Endothelial cell (in vitro differentiated cells): ENCODE data around the gene FIBP. TPM values are rescaled to one million over a fixed set of nuclear protein-coding genes. Genes with fewer than 3 reads are reported as not detected.

Source experiments
- DNase-seq: peaks from one replicate; pipeline ENCODE4 v3.0.0; 2021; ENCODE audit warnings: low spot score
- H3K27ac Mint-ChIP-seq: one replicate; pipeline ENCODE4 v1.8.0; 2021; ENCODE audit warnings: mixed read lengths, inconsistent platforms; ENCODE audit not compliant: unreplicated experiment
- H3K27me3 Mint-ChIP-seq: one replicate; pipeline ENCODE4 v1.8.0; 2021; ENCODE audit warnings: mild to moderate bottlenecking, moderate library complexity, mixed read lengths, inconsistent platforms; ENCODE audit not compliant: unreplicated experiment
- H3K36me3 Mint-ChIP-seq: one replicate; pipeline ENCODE4 v1.8.0; 2021; ENCODE audit warnings: mild to moderate bottlenecking, low read depth, mixed read lengths, inconsistent platforms; ENCODE audit not compliant: unreplicated experiment
- H3K4me1 Mint-ChIP-seq: one replicate; pipeline ENCODE4 v1.8.0; 2021; ENCODE audit warnings: mild to moderate bottlenecking, mixed read lengths, inconsistent platforms; ENCODE audit not compliant: unreplicated experiment
- H3K4me3 Mint-ChIP-seq: one replicate; pipeline ENCODE4 v1.8.0; 2021; ENCODE audit warnings: mild to moderate bottlenecking, mixed read lengths, inconsistent platforms; ENCODE audit not compliant: unreplicated experiment
- H3K9me3 Mint-ChIP-seq: one replicate; pipeline ENCODE4 v1.8.0; 2021; ENCODE audit warnings: mixed read lengths, inconsistent platforms; ENCODE audit not compliant: unreplicated experiment
- total RNA-seq: library from RNA; stranded (reverse); fragmentation: NEBNext Ultra II Directional; extraction: Animal tissue kit (Norgen Biotek cat#: 25700); gene quantifications from one replicate; pipeline ENCODE4 v1.2.1, GENCODE V29; 2021; ENCODE audit not compliant: unreplicated experiment
- TF ChIP-seq, protein P1 (sequence below): fragments of 200-600 bp; sonication (generic); IDR thresholded peaks from one replicate; pipeline ENCODE4 v1.5.0; 2021; ENCODE audit warnings: antibody characterized with exemption; ENCODE audit not compliant: unreplicated experiment

FIBP gene
- total RNA-seq, 1 donor from 2014 or later, result 75.6 TPM

DNA sequence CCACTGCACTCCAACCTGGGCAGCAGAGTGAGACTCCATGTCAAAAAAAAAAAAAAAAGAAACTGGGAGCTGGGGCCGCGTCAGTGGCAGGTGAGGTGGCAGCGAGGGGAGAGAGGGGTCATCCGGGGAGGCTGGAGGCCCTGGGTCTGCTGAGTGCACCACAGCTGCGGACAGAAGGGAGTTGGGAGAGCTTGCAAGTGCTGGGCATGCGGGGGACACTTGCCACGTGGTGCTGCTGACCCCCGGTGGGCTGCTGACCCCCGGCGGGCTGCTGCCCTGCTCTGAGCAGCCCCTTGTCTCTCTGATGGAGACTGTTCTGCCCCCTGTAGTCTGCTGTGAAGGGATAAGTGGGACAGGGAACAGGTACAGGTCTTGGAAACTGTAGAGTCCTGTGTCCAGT, 33.6 kb upstream of the FIBP start:
- no peak for DNase-seq
- Mint-ChIP-seq H3K27ac (no peak overlapping the region), H3K4me3 (peak overlapping the region; percentile 79), H3K4me1 (peaks cover under 1% of the 10 kb centered on the region), H3K9me3 (no peaks in the 10 kb centered on the region), H3K27me3 (peaks cover 8% of the 10 kb centered on the region), H3K36me3 (peaks cover 8% of the 10 kb centered on the region)
- TF ChIP-seq, protein P1, sequence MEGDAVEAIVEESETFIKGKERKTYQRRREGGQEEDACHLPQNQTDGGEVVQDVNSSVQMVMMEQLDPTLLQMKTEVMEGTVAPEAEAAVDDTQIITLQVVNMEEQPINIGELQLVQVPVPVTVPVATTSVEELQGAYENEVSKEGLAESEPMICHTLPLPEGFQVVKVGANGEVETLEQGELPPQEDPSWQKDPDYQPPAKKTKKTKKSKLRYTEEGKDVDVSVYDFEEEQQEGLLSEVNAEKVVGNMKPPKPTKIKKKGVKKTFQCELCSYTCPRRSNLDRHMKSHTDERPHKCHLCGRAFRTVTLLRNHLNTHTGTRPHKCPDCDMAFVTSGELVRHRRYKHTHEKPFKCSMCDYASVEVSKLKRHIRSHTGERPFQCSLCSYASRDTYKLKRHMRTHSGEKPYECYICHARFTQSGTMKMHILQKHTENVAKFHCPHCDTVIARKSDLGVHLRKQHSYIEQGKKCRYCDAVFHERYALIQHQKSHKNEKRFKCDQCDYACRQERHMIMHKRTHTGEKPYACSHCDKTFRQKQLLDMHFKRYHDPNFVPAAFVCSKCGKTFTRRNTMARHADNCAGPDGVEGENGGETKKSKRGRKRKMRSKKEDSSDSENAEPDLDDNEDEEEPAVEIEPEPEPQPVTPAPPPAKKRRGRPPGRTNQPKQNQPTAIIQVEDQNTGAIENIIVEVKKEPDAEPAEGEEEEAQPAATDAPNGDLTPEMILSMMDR, result no peak

DNA sequence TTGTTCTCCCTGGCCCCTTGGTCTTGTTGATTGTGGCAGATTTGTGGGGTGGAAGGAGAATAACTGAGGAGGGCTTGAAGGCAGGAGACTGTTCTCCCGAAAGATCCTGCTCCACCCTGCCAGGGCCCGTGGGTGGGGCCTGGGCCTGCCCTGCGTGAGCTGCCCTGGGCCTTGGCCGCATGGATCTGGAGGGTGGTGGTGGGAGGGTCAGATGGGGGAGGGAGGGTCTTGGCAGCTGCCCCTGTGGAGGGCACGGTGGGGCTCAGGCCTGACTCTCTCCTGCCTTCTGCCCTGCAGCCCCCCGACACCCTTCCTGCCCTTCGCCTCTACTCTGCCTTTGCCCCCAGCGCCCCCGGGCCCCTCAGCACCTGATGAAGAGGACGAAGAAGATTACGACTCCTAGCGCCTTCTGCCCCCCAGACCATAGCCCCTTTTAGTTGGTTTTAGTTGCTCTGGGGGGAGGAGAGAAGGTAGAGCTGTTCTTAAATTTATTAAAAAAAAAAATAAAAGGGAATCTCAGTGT, 32.8 kb upstream of the FIBP start:
- Mint-ChIP-seq H3K27ac (no peak overlapping the region), H3K4me3 (peak overlapping the region; percentile 90), H3K27me3 (peaks cover 7% of the 10 kb centered on the region), H3K36me3 (peaks cover 8% of the 10 kb centered on the region), H3K9me3 (no peaks in the 10 kb centered on the region), H3K4me1 (peaks cover 6% of the 10 kb centered on the region)
- TF ChIP-seq, protein P1, result no peak
- no peak for DNase-seq

DNA sequence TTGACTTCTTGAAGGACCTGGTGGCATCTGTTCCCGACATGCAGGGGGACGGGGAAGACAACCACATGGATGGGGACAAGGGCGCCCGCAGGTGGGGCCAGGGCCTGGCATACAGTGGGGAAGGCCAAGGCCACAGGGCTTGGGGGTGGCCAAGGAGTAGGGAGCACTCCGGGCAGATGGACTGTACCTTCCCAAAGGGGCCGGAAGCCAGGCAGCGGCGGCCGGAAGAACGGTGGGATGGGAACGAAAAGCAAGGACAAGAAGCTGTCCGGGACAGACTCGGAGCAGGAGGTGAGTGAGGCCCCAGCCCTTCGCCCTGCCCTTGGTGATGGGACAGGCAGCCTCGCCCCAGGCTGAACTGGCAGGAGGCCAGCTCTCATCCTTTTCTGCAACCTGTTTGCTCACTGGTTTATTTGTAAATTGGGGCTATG, 32.1 kb upstream of the FIBP start:
- Mint-ChIP-seq H3K9me3 (no peaks in the 10 kb centered on the region), H3K4me1 (peaks cover 6% of the 10 kb centered on the region), H3K27me3 (peaks cover 7% of the 10 kb centered on the region), H3K4me3 (peak overlapping the region; percentile 90), H3K36me3 (peaks cover 8% of the 10 kb centered on the region), H3K27ac (no peak overlapping the region)
- TF ChIP-seq, protein P1, result no peak
- no peak for DNase-seq

DNA sequence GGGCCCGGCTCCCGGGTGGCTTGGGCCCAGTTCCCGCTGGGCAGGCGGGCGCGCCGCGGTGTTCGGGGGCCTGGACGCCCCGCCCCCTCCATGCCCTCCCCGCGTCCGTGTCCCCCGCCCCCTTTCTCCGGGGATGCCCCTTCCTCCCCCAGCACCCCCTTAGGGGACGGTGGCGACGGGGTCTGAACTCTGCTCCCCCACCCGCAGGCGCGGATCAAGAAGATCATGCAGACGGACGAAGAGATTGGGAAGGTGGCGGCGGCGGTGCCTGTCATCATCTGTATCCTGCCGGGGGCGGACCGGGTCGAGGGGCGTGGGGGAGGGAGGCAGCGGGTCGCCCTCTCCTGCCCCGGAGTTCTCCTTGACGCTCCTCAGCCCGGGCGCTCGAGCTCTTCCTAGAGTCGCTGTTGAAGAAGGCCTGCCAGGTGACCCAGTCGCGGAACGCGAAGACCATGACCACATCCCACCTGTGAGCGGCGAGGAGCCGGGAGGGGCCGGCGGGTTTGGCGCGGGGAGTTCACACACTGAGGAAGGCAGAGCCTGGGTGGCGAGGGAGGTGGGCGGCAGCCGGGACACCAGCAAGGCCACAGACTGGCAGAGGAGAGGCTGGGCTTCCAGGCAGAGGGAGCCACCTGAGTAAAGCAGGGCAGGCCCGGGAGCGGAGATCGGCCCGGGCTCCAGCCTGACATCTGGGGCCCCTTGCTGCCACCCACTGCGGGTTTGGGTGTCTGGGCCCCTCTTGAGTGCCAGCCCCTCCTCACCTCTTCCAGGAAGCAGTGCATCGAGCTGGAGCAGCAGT, 31.5 kb upstream of the FIBP start:
- peak; percentile 46 for DNase-seq
- peaks cover 7% of the 10 kb centered on the region for H3K27me3 Mint-ChIP-seq
- H3K36me3 Mint-ChIP-seq, result peaks cover 10% of the 10 kb centered on the region
- peak overlapping the region; percentile 90 for H3K4me3 Mint-ChIP-seq
- H3K4me1 Mint-ChIP-seq, result peaks cover 9% of the 10 kb centered on the region
- no peaks in the 10 kb centered on the region for H3K9me3 Mint-ChIP-seq
- no peak overlapping the region for H3K27ac Mint-ChIP-seq
- TF ChIP-seq, protein P1, result no peak

DNA sequence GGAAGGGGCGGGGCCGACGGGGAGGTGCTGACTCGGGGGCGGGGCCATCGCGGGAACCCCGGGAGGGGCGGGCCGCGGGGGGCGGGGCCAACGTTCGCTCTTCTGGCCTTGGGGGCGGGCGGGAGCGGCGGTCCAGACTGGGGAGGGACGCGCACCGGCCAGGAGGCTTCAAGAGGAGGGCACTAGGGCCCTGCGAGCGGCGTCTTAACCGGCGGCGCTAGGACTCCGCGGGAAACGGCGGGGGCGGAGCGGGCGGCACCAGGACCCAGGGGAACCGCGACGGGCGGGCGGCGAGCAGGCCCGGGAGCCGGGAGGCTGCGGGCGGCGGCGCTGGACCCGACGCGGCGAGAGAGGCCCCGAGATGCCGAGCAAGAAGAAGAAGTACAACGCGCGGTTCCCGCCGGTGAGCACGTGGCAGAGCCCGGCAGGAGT, 30.9 kb upstream of the FIBP start, which contains the start of gene DRAP1:
Gene DRAP1 (plus strand): TSS at position 286 of the 432 bp plus-strand sequence. CDS start 76 bp downstream, at position 362.
- Mint-ChIP-seq H3K27me3 (peaks cover 7% of the 10 kb centered on the region), H3K4me3 (peak within 1 kb of the TSS; percentile 92), H3K27ac (peak within 1 kb of the TSS; percentile 72), H3K9me3 (no peaks in the 10 kb centered on the region), H3K4me1 (peaks cover 9% of the 10 kb centered on the region), H3K36me3 (peaks cover 13% of the 10 kb centered on the region)
- TF ChIP-seq, protein P1, result no peak
- DNase-seq, result peak; percentile 100
